ENCODE measurements around the gene ACAP2. TPM values are rescaled to one million over a fixed set of nuclear protein-coding genes. Genes with fewer than 3 reads are reported as not detected.
"Not testable (repeated sequence)": the region's sequence is repeated elsewhere in the genome, so short reads cannot be mapped to it uniquely, and the experiment has no call there.

The ACAP2 gene
- total and polyA plus RNA-seq, 7 donors, result 3.2 to 12.5 (median 10.2) TPM

DNA sequence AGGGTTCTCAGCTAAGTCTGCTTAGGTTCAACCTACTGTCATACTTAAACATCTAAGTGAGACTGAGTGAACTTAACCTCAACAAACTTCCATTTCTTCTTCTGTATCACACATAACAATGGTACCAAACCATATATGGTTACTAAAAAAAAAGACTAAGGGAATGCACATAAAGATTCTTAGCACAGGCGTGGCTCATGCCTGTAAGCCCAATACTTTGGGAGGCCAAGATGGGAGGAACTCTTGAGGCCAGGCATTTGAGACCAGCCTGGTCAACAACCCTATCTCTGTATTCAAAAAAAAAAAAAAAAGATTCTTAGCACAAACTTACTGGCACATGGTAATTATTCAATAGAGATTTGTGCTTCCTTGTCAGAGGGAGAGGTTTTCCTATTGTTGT is 57.9 kb downstream of the ACAP2 start:
- H3K27ac ChIP-seq, result no peak overlapping the region
- ATAC-seq (no peak), DNase-seq (no peak)
- 99 to 100% (median 100%) methylated on average over 1 of the region's 1 CpG for WGBS, 3 donors
- intact Hi-C loops (cut with DNase I), result no loop called here
- H3K4me1 ChIP-seq, result no peaks in the 10 kb centered on the region
- no peaks in the 10 kb centered on the region for H3K27me3 ChIP-seq (ENCODE audit: insufficient read depth in 3 of 3, low read length in 2 of 3)
- no peaks in the 10 kb centered on the region for H3K36me3 ChIP-seq (ENCODE audit: insufficient read depth in 1 of 2, low read depth in 1 of 2)
- no peak overlapping the region for H3K4me3 ChIP-seq
- no peaks in the 10 kb centered on the region for H3K9me3 ChIP-seq
- TF ChIP-seq, protein P1, sequence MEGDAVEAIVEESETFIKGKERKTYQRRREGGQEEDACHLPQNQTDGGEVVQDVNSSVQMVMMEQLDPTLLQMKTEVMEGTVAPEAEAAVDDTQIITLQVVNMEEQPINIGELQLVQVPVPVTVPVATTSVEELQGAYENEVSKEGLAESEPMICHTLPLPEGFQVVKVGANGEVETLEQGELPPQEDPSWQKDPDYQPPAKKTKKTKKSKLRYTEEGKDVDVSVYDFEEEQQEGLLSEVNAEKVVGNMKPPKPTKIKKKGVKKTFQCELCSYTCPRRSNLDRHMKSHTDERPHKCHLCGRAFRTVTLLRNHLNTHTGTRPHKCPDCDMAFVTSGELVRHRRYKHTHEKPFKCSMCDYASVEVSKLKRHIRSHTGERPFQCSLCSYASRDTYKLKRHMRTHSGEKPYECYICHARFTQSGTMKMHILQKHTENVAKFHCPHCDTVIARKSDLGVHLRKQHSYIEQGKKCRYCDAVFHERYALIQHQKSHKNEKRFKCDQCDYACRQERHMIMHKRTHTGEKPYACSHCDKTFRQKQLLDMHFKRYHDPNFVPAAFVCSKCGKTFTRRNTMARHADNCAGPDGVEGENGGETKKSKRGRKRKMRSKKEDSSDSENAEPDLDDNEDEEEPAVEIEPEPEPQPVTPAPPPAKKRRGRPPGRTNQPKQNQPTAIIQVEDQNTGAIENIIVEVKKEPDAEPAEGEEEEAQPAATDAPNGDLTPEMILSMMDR (IDR thresholded peaks at IDR 0.05), result no peak

DNA sequence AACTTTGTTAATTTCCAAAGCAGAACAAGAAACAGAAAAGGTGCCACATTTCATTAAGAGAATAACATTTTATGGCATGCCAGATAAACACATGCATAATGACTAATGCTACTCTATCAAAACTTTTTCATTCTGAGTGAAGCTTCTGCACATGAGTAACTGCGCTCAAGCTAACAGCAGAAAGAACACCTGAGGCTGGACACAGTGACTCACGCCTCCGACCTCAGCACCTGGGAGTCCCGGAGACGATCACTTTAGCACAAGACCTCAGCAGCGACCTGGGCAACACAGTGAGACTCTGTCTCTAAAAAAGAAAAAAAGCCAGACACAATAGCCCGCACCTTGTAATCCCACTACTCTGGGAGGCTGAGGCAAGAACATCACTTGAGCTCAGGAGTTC is 70.6 kb downstream of the ACAP2 start:
- 96 to 100% (median 97%) methylated on average over 7 of the region's 7 CpGs for WGBS, 3 donors
- no peak overlapping the region for H3K27ac ChIP-seq
- intact Hi-C loops (cut with DNase I), result no loop called here
- ATAC-seq, result no peak
- TF ChIP-seq, protein P1 (IDR thresholded peaks at IDR 0.05), result no peak
- no peak for DNase-seq
- H3K4me1 ChIP-seq, result no peaks in the 10 kb centered on the region
- H3K27me3 ChIP-seq (ENCODE audit: insufficient read depth in 3 of 3, low read length in 2 of 3), result no peaks in the 10 kb centered on the region
- peaks cover 0 to 10% of the 10 kb centered on the region in 2 donors for H3K36me3 ChIP-seq (ENCODE audit: insufficient read depth in 1 of 2, low read depth in 1 of 2)
- H3K9me3 ChIP-seq, result no peaks in the 10 kb centered on the region
- no peak overlapping the region for H3K4me3 ChIP-seq

- H3K36me3 ChIP-seq (ENCODE audit: insufficient read depth in 1 of 2, low read depth in 1 of 2), result peaks cover 0 to 10% of the 10 kb centered on the region in 2 donors
- intact Hi-C loops (cut with DNase I), result no loop called here
- H3K27me3 ChIP-seq (ENCODE audit: insufficient read depth in 3 of 3, low read length in 2 of 3), result no peaks in the 10 kb centered on the region
- TF ChIP-seq, protein P1 (IDR thresholded peaks at IDR 0.05), result no peak
- H3K4me3 ChIP-seq, result no peak overlapping the region
- no peaks in the 10 kb centered on the region for H3K9me3 ChIP-seq
- H3K27ac ChIP-seq, result no peak overlapping the region
- DNase-seq, result no peak
- no peaks in the 10 kb centered on the region for H3K4me1 ChIP-seq
- ATAC-seq, result no peak
- 94 to 97% (median 95%) methylated on average over 5 of the region's 5 CpGs for WGBS, 3 donors
These were observed 76.5 kb downstream of the ACAP2 start for GRCh38 chr3:195366200-195366925.

DNA sequence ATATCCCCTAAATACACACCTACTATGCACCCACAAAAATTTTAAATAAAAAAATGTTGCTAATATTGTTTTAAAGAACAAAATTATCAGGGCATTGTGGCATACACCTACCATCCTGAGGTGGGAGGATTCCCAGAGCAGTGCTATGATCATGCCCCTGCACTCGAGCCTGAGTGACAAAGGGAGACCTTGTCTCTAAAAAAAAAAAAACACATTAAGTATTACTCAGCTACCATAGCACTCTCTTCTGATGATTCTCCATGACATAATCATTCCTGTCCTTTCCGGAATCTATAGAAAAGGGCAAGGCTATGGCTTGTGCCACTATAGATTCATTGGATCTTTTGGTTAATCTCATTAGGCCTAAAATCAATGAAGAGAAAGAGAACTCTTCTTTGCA is 77.4 kb downstream of the ACAP2 start:
- no peak overlapping the region for H3K4me3 ChIP-seq
- H3K27me3 ChIP-seq (ENCODE audit: insufficient read depth in 3 of 3, low read length in 2 of 3), result no peaks in the 10 kb centered on the region
- intact Hi-C loops (cut with DNase I), result no loop called here
- peaks cover 0 to 10% of the 10 kb centered on the region in 2 donors for H3K36me3 ChIP-seq (ENCODE audit: insufficient read depth in 1 of 2, low read depth in 1 of 2)
- H3K27ac ChIP-seq, result no peak overlapping the region
- TF ChIP-seq, protein P1 (IDR thresholded peaks at IDR 0.05), result no peak
- H3K9me3 ChIP-seq, result no peaks in the 10 kb centered on the region
- ATAC-seq (no peak), DNase-seq (no peak)
- H3K4me1 ChIP-seq, result no peaks in the 10 kb centered on the region
- 92 to 100% (median 96%) methylated on average over 2 of the region's 2 CpGs for WGBS, 3 donors

- H3K9me3 ChIP-seq; H3K36me3 ChIP-seq (ENCODE audit: insufficient read depth in 1 of 2, low read depth in 1 of 2); intact Hi-C loops (cut with DNase I); H3K27me3 ChIP-seq (ENCODE audit: insufficient read depth in 3 of 3, low read length in 2 of 3); ATAC-seq; H3K27ac ChIP-seq; H3K4me3 ChIP-seq; DNase-seq: not testable (repeated sequence)
- H3K4me1 ChIP-seq, result peaks cover 28% of the 10 kb centered on the region
- 80 to 84% (median 80%) methylated on average over 2 of the region's 2 CpGs for WGBS, 3 donors
These were observed 85.0 kb downstream of the ACAP2 start for GRCh38 chr3:195357797-195358196.

Measured in psoas muscle (tissue), 8 donors.